C4-2B (cell line): ENCODE results near the gene KCTD16.

Source experiments
- H3K27ac ChIP-seq: fragments of 450-650 bp; 2 replicates; pipeline ENCODE4 v1.5.1; 2017
- ZFX ChIP-seq: fragments of 450-650 bp; IDR thresholded peaks from 2 replicates; pipeline ENCODE4 v1.6.1; 2017
- TF ChIP-seq, protein P1 (sequence below): fragments of 450-650 bp; conservative IDR thresholded peaks from 2 replicates; pipeline ENCODE4 v1.5.1; 2017; ENCODE audit warnings: mild to moderate bottlenecking

KCTD16 gene

DNA sequence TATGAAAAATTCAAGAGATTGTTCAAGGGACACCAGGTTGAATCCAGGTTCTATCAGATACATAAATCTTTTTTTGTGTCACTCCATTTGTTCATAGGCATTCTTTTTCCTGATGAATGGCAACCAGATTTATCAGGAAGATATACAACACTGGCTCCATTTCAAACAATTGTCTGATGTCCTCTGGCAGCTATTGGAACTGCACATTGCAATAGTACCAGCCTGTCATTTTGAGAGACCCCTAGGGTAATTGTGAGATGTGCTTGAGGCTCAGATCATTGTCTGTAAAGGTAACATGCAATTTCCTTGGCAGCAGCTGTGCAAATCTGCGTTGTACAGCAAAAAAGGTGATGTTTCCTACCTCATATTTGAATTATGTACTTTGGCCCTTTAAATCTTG, 25.9 kb downstream of the KCTD16 start:
- TF ChIP-seq ZFX: no peak
- TF ChIP-seq, protein P1, sequence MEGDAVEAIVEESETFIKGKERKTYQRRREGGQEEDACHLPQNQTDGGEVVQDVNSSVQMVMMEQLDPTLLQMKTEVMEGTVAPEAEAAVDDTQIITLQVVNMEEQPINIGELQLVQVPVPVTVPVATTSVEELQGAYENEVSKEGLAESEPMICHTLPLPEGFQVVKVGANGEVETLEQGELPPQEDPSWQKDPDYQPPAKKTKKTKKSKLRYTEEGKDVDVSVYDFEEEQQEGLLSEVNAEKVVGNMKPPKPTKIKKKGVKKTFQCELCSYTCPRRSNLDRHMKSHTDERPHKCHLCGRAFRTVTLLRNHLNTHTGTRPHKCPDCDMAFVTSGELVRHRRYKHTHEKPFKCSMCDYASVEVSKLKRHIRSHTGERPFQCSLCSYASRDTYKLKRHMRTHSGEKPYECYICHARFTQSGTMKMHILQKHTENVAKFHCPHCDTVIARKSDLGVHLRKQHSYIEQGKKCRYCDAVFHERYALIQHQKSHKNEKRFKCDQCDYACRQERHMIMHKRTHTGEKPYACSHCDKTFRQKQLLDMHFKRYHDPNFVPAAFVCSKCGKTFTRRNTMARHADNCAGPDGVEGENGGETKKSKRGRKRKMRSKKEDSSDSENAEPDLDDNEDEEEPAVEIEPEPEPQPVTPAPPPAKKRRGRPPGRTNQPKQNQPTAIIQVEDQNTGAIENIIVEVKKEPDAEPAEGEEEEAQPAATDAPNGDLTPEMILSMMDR: no peak
- no peak overlapping the region for H3K27ac ChIP-seq

DNA sequence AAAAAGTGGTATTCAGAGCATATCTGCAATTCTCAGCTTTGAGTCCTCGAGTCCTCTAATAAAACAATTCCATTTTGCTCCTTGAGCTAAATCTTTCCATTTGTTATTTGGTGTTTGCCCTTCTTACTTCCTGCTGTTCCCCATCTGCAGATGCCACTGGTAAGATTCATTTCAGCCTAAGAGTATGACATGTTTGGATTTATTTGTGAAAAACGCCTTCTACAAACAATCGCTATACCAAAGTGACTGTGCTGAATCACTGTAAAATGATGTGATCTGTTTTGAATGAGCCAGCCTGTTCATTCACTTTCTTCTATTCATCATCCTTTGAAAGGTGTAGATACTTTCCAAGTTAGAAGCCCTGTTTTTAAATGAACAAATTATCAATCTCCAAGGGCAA, 27.7 kb downstream of the KCTD16 start:
- TF ChIP-seq ZFX: no peak
- TF ChIP-seq, protein P1: no peak
- no peak overlapping the region for H3K27ac ChIP-seq

DNA sequence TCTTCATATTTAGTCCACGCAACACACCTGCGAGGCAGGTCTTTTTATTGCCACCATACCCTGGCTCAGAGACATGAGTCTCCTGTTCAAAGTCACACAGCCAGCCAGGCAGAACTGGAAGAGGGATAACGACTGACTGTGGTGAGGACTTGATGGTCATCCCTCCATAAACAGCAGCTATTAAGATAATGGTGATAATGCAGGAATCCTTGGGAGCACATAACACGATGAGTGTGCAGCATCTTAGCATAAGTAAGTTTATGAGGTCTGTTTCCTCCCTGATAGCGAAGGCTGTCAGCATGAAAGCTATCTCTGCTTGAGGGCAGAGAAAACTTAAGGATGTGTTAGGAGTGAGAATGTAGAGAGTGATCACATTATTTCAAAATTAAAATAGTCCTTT, 30.9 kb downstream of the KCTD16 start:
- no peak overlapping the region for H3K27ac ChIP-seq
- TF ChIP-seq, protein P1: no peak
- no peak for TF ChIP-seq ZFX

DNA sequence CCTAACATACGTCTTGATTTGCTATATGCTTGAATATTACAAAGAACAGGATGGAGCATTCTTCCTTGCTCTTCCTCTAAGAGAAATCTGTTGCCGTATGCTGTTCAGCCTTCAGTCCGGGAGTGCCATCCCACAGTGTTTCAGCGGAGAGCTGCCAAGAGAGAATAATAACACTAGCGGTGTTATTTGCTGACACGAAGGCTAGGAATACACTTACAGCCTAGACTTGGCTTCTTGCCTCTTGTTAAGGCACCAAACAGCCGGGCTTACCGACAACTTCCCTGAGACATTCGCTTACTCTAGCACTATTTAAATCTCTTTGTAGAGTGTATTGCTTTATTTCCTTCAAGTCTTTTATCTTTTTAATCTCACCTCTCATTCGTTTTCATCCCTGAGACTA, 31.4 kb downstream of the KCTD16 start:
- no peak for TF ChIP-seq ZFX
- TF ChIP-seq, protein P1: no peak
- H3K27ac ChIP-seq: no peak overlapping the region

DNA sequence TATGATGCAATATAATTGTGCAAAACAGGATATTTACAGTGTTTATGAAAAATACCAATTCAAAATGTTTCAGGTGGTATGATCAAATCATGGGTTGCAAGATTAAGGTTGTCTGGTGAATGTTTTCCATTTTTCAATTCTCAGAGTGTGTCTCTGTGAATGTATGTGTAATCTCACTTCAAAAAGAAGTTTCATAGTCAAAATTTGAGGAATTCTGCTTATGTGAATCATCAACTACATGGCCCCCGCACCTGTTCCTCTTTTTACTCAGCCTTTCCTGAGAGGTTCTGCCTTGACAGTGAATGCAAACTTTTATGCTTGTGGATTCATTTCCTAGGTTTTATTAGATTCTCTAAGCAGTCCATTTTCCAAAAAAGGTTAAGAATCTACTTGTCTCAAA, 32.1 kb downstream of the KCTD16 start:
- no peak overlapping the region for H3K27ac ChIP-seq
- TF ChIP-seq ZFX: no peak
- TF ChIP-seq, protein P1: no peak

DNA sequence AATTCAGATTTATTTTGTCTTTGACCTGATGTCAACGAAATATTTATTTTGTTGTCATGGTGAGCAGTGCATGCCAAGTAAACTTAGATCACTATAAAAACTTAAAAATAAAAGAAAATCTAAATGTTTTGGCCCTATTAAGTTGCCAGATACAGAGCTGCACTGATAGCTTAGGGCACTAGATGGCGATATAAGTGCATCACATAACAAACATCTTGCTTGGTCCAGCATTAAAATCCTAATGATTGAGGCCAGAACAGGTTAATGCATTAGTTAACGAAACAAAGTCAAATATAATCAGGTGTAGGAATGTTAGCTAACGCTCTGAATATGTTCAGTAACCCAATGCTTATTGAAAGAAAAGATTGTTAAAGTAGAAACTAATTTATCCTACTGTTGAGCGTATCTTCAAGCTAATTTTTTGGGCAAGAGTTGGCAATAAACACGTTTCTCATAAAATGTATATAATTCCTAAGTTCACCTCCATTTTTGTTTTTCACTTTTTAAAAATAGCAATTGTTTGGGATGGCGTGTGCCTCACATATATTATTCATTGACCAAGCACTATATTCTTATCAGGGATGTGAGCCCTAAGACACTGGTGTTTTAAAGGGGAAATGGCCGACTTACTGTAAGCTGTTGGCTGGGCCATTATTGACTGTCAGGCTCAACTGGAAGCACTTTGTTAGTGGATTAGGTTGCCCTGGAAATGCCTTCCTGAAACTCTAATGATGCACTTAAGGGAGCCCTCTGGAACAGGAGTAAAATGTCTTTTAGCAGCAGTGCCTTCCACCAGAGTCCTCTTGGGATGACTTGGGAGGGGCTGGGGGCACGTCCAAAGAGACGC, 33.3 kb downstream of the KCTD16 start:
- H3K27ac ChIP-seq: no peak overlapping the region
- TF ChIP-seq ZFX: no peak
- TF ChIP-seq, protein P1: peak; percentile 91

DNA sequence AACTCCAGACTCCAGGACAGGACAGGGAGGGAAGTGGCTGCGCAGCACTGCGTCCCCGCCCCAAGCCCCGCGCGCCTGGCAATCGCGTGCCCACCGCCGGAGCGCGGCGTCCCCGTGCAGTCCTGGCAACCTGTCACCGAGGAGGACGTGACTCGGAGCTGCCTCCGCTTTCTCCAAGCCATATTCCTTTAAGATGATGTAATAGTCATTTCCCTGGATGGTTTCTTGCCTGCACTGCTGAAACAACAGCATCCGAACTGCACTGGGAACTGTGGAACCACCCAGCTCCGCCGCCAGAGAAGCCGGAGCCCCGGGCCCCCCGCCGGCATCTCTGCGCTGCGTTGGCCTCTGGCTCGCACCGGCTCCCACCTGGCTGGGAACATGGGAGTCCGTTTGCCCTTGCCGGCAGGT, 34.5 kb downstream of the KCTD16 start:
- no peak overlapping the region for H3K27ac ChIP-seq
- TF ChIP-seq, protein P1: no peak
- no peak for TF ChIP-seq ZFX
